Lower leg skin (tissue), 4 donors: Measurements from ENCODE around the gene TSSK1B. TPM values are rescaled to one million over a fixed set of nuclear protein-coding genes. Genes with fewer than 3 reads are reported as not detected.
"Not testable (repeated sequence)": the region's sequence is repeated elsewhere in the genome, so short reads cannot be mapped to it uniquely, and the experiment has no call there.

Source experiments
- DNase-seq, 2 donors: peaks; one replicate each; pipeline ENCODE4 v3.0.0-alpha.2; 2019; ENCODE audit warnings: low spot score in 2 of 2
- H3K4me3 ChIP-seq: fragments of 200-600 bp; sonication (generic); 2 replicates; pipeline ENCODE4 v1.5.1; 2017; ENCODE audit warnings: mild to moderate bottlenecking, low read depth; ENCODE audit not compliant: poor library complexity, severe bottlenecking
- POLR2A ChIP-seq, 2 donors: fragments of 450-650 bp; IDR thresholded peaks; one replicate each; pipeline ENCODE4 v1.6.1; 2016 to 2017; ENCODE audit warnings: antibody characterized with exemption in 2 of 2, mild to moderate bottlenecking in 1 of 2, moderate library complexity in 1 of 2
- WGBS, 2 donors: methylation state at CpG; one replicate each; pipeline ENCODE4 v1.1.5; 2018; 5-methylcytosine and 5-hydroxymethylcytosine counted together
- intact Hi-C: fragments of 100-400 bp; cut with DNase I; formaldehyde crosslinking; loops from one replicate; pipeline ENCODE4 v1.15.0; 2023; ENCODE audit warnings: low total_unique reads
- total RNA-seq, 4 donors: library from RNA; depleted of rRNA; stranded (reverse); fragments of >200 nt; gene quantifications; one replicate each; pipeline ENCODE4 v1.1.0, GENCODE V29; 2016
- TF ChIP-seq, protein P1 (sequence below), 3 donors: fragments of 450-650 bp; IDR thresholded peaks; one replicate each; pipeline ENCODE4 v1.5.1; 2016; ENCODE audit warnings: antibody characterized with exemption in 3 of 3, mild to moderate bottlenecking in 3 of 3, moderate library complexity in 2 of 3

TSSK1B gene, protein sequence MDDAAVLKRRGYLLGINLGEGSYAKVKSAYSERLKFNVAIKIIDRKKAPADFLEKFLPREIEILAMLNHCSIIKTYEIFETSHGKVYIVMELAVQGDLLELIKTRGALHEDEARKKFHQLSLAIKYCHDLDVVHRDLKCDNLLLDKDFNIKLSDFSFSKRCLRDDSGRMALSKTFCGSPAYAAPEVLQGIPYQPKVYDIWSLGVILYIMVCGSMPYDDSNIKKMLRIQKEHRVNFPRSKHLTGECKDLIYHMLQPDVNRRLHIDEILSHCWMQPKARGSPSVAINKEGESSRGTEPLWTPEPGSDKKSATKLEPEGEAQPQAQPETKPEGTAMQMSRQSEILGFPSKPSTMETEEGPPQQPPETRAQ
- total RNA-seq = under 1 TPM in 3 of 4 donors, not detected in 1; 0.11 to 0.54 (median 0.42) TPM

DNA sequence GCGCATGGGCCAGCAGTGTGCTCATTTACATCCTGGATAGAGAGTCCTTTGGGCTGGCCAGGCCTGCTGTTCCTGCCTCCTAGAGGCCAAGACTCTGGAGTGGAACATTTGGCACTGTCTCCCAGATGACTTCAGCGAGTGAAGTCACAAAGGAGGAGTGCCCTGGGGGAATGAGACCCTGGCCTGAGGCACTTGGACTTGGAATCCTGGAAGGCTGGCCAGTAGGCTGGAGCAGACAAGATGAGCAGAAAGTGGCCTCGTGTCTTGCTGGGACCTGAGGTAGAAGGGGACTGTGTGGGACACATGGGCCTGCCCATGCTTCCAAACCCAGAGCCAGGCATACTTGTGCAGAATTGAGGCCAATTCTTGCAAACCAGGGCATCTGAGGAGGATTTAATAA is at the start of gene TSSK1B:
TSS of gene TSSK1B (minus strand) at position 101 of the 400 bp plus-strand sequence. CDS start 150 bp downstream, outside the sequence.
- DNase-seq = no peak
- WGBS, 2 donors = 78 to 83% methylated on average over 3 of the region's 3 CpGs
- TF ChIP-seq, protein P1, sequence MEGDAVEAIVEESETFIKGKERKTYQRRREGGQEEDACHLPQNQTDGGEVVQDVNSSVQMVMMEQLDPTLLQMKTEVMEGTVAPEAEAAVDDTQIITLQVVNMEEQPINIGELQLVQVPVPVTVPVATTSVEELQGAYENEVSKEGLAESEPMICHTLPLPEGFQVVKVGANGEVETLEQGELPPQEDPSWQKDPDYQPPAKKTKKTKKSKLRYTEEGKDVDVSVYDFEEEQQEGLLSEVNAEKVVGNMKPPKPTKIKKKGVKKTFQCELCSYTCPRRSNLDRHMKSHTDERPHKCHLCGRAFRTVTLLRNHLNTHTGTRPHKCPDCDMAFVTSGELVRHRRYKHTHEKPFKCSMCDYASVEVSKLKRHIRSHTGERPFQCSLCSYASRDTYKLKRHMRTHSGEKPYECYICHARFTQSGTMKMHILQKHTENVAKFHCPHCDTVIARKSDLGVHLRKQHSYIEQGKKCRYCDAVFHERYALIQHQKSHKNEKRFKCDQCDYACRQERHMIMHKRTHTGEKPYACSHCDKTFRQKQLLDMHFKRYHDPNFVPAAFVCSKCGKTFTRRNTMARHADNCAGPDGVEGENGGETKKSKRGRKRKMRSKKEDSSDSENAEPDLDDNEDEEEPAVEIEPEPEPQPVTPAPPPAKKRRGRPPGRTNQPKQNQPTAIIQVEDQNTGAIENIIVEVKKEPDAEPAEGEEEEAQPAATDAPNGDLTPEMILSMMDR (IDR thresholded peaks at IDR 0.05) = no peak
- no peak for TF ChIP-seq POLR2A (IDR thresholded peaks at IDR 0.05)
- intact Hi-C loops = no loop called here
- H3K4me3 ChIP-seq = no peak within 1 kb of the TSS

- TF ChIP-seq, protein P1 (IDR thresholded peaks at IDR 0.05) = no peak
- no peak for TF ChIP-seq POLR2A (IDR thresholded peaks at IDR 0.05)
- intact Hi-C loops = no loop called here
- DNase-seq = no peak
- WGBS, 2 donors = 63 to 70% methylated on average over 5 of the region's 5 CpGs
- H3K4me3 ChIP-seq = no peak overlapping the region
These were observed 45.5 kb upstream of the TSSK1B start for GRCh38 chr5:113480243-113480642.

- no peak for DNase-seq
- 70 to 92% methylated on average over 3 of the region's 3 CpGs for WGBS, 2 donors
These were observed 43.9 kb upstream of the TSSK1B start for GRCh38 chr5:113478691-113479090.

GRCh38 chr5:113474100-113474728 is 39.4 kb upstream of the TSSK1B start:
- intact Hi-C loops = no loop called here
- no peak for DNase-seq

More at GRCh38 chr5:113478691-113479090, 43.9 kb upstream of the TSSK1B start:
- intact Hi-C loops = no loop called here
- no peak overlapping the region for H3K4me3 ChIP-seq
- no peak for TF ChIP-seq POLR2A (IDR thresholded peaks at IDR 0.05)
- TF ChIP-seq, protein P1 (IDR thresholded peaks at IDR 0.05) = no peak

DNA sequence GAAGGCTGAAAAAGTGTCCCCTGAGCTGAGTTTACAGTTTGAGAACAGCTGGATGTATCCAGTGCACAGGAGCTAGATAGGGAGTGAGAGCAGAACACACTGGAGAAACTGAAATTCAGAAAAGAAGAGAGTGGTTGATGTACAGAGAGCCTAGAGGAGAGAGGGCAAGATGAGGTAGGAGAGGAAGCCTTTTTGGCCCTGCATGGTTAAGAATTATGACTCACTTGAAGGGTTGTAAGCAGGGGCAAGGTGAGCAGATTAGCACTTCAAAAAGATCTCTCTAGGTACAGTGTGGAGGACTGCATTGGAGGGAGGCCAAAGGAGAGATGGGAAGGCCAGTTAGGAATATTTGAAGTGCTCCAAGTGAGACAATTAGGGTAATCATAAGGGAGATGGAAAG is 28.2 kb upstream of the TSSK1B start:
- intact Hi-C loops = no loop called here
- no peak for DNase-seq
- no peak overlapping the region for H3K4me3 ChIP-seq
- TF ChIP-seq POLR2A (IDR thresholded peaks at IDR 0.05) = no peak
- TF ChIP-seq, protein P1 (IDR thresholded peaks at IDR 0.05) = no peak

More at GRCh38 chr5:113474100-113474728, 39.4 kb upstream of the TSSK1B start:
- WGBS, 2 donors = 32 to 42% methylated on average over 5 of the region's 5 CpGs
- no peak for TF ChIP-seq POLR2A (IDR thresholded peaks at IDR 0.05)
- TF ChIP-seq, protein P1 (IDR thresholded peaks at IDR 0.05) = no peak
- no peak overlapping the region for H3K4me3 ChIP-seq

GRCh38 chr5:113457106-113457505 is 22.3 kb upstream of the TSSK1B start:
- 97 to 100% methylated on average over 3 to 13 of the region's 21 CpGs for WGBS, 2 donors
- DNase-seq, H3K4me3 ChIP-seq, intact Hi-C loops: not testable (repeated sequence)
